Muscle layer of duodenum (tissue), 2 donors: ENCODE data around the gene TAF5L.

Experiments used
- H3K27ac ChIP-seq: one replicate; pipeline ENCODE4 v1.7.0; 2013; ENCODE audit warnings: mild to moderate bottlenecking, low read length
- H3K27me3 ChIP-seq: one replicate; pipeline ENCODE4 v1.7.0; 2013; ENCODE audit warnings: low read depth, mild to moderate bottlenecking, control low read depth, low read length
- H3K36me3 ChIP-seq, 2 donors: one replicate each; pipeline ENCODE4 v1.7.0; 2013; ENCODE audit warnings: low read length in 2 of 2, control low read depth in 1 of 2, mild to moderate bottlenecking in 1 of 2; ENCODE audit not compliant: insufficient read depth in 2 of 2, control insufficient read depth in 1 of 2
- H3K4me1 ChIP-seq, 2 donors: one replicate each; pipeline ENCODE4 v1.7.0; 2013; ENCODE audit warnings: low read length in 2 of 2, mild to moderate bottlenecking in 2 of 2, control low read depth in 1 of 2, moderate library complexity in 1 of 2; ENCODE audit not compliant: insufficient read depth in 2 of 2, control insufficient read depth in 1 of 2
- H3K4me3 ChIP-seq, 2 donors: one replicate each; pipeline ENCODE4 v1.7.0; 2013; ENCODE audit warnings: low read length in 2 of 2, low read depth in 1 of 2, mild to moderate bottlenecking in 1 of 2
- H3K9me3 ChIP-seq, 2 donors: one replicate each; pipeline ENCODE4 v1.7.0; 2013; ENCODE audit warnings: low read length in 2 of 2, control low read depth in 1 of 2, mild to moderate bottlenecking in 1 of 2; ENCODE audit not compliant: control insufficient read depth in 1 of 2
- donor health status: healthy.

The TAF5L gene

GRCh38 chr1:229582715-229583114, 43.2 kb downstream of the TAF5L start:
- Histone ChIP-seq H3K27ac (no peak overlapping the region), H3K4me3 (no peak overlapping the region), H3K27me3 (no peaks in the 10 kb centered on the region), H3K4me1 (peaks cover 0 to 17% of the 10 kb centered on the region in 2 donors), H3K36me3 (no peaks in the 10 kb centered on the region), H3K9me3 (no peaks in the 10 kb centered on the region)

GRCh38 chr1:229582011-229582694, 43.8 kb downstream of the TAF5L start:
- Histone ChIP-seq H3K27me3 (no peaks in the 10 kb centered on the region), H3K9me3 (no peaks in the 10 kb centered on the region), H3K4me1 (peaks cover 0 to 17% of the 10 kb centered on the region in 2 donors), H3K36me3 (no peaks in the 10 kb centered on the region), H3K27ac (no peak overlapping the region), H3K4me3 (no peak overlapping the region)

- Histone ChIP-seq H3K4me3 (no peak overlapping the region), H3K36me3 (no peaks in the 10 kb centered on the region), H3K9me3 (no peaks in the 10 kb centered on the region), H3K27me3 (no peaks in the 10 kb centered on the region), H3K4me1 (peaks cover 0 to 17% of the 10 kb centered on the region in 2 donors), H3K27ac (no peak overlapping the region)
Measured at GRCh38 chr1:229581485-229581884, 44.4 kb downstream of the TAF5L start.

GRCh38 chr1:229579059-229579673, 46.8 kb downstream of the TAF5L start:
- Histone ChIP-seq H3K36me3 (no peaks in the 10 kb centered on the region), H3K9me3 (no peaks in the 10 kb centered on the region), H3K27ac (no peak overlapping the region), H3K4me1 (peaks cover 0 to 17% of the 10 kb centered on the region in 2 donors), H3K27me3 (no peaks in the 10 kb centered on the region), H3K4me3 (peak overlapping the region; percentile 38 to 41)

GRCh38 chr1:229578168-229579058, 47.5 kb downstream of the TAF5L start:
- Histone ChIP-seq H3K4me3 (peak overlapping the region; percentile 38 to 41), H3K9me3 (no peaks in the 10 kb centered on the region), H3K27me3 (no peaks in the 10 kb centered on the region), H3K36me3 (no peaks in the 10 kb centered on the region), H3K4me1 (peaks cover 0 to 17% of the 10 kb centered on the region in 2 donors), H3K27ac (no peak overlapping the region)

GRCh38 chr1:229574679-229575442, 51.1 kb downstream of the TAF5L start:
- H3K9me3 ChIP-seq: no peaks in the 10 kb centered on the region
- H3K27me3 ChIP-seq: no peaks in the 10 kb centered on the region
- no peak overlapping the region for H3K27ac ChIP-seq
- peaks cover 0 to 12% of the 10 kb centered on the region in 2 donors for H3K4me1 ChIP-seq
- no peak overlapping the region for H3K4me3 ChIP-seq
- H3K36me3 ChIP-seq: no peaks in the 10 kb centered on the region

- Histone ChIP-seq H3K27me3 (no peaks in the 10 kb centered on the region), H3K4me1 (no peaks in the 10 kb centered on the region), H3K9me3 (no peaks in the 10 kb centered on the region), H3K27ac (no peak overlapping the region), H3K4me3 (no peak overlapping the region), H3K36me3 (no peaks in the 10 kb centered on the region)
Measured at GRCh38 chr1:229572286-229572685, 53.6 kb downstream of the TAF5L start.

- Histone ChIP-seq H3K4me1 (no peaks in the 10 kb centered on the region), H3K4me3 (no peak overlapping the region), H3K27ac (no peak overlapping the region), H3K9me3 (no peaks in the 10 kb centered on the region), H3K36me3 (no peaks in the 10 kb centered on the region), H3K27me3 (no peaks in the 10 kb centered on the region)
Measured at GRCh38 chr1:229570891-229571516, 54.9 kb downstream of the TAF5L start.

GRCh38 chr1:229570305-229570704, 55.6 kb downstream of the TAF5L start:
- H3K27me3 ChIP-seq: no peaks in the 10 kb centered on the region
- H3K4me1 ChIP-seq: no peaks in the 10 kb centered on the region
- no peaks in the 10 kb centered on the region for H3K9me3 ChIP-seq
- no peaks in the 10 kb centered on the region for H3K36me3 ChIP-seq
- H3K27ac ChIP-seq: no peak overlapping the region
- H3K4me3 ChIP-seq: no peak overlapping the region

GRCh38 chr1:229567109-229567868, 58.6 kb downstream of the TAF5L start:
- H3K36me3 ChIP-seq: no peaks in the 10 kb centered on the region
- H3K4me3 ChIP-seq: no peak overlapping the region
- H3K9me3 ChIP-seq: no peaks in the 10 kb centered on the region
- no peaks in the 10 kb centered on the region for H3K27me3 ChIP-seq
- H3K27ac ChIP-seq: no peak overlapping the region
- H3K4me1 ChIP-seq: no peaks in the 10 kb centered on the region
